H1 (cell line): ENCODE data around the gene SIX1.

ENCODE experiments used
- CBX5 ChIP-seq: fragments of 300-800, 300-1000 bp; sonication (generic); IDR thresholded peaks from 2 replicates; pipeline ENCODE4 v1.7.1; 2016; ENCODE audit warnings: antibody characterized with exemption, low read length, low read depth
- HDAC6 ChIP-seq: IDR thresholded peaks from one replicate; pipeline ENCODE4 v1.7.1; 2012; ENCODE audit warnings: low read depth, mild to moderate bottlenecking, inconsistent platforms, low read length, moderate library complexity
- JUN ChIP-seq: IDR thresholded peaks from 2 replicates; pipeline ENCODE4 v1.6.1; 2011; ENCODE audit warnings: low read depth, mild to moderate bottlenecking, improper control_type of control experiment, low read length
- JUND ChIP-seq: IDR thresholded peaks from 2 replicates; pipeline ENCODE4 v1.6.1; 2011; ENCODE audit warnings: mild to moderate bottlenecking, improper control_type of control experiment, low read length
- NRF1 ChIP-seq: IDR thresholded peaks from 2 replicates; pipeline ENCODE4 v1.6.1; 2011; ENCODE audit warnings: mild to moderate bottlenecking, low read depth, low read length, improper control_type of control experiment
- POLR2A ChIP-seq, 2 experiments: IDR thresholded peaks; 1 replicate in 1 of 2; 2 replicates in 1 of 2; pipeline ENCODE4 v1.6.1; 2011; ENCODE audit warnings: low read depth in 2 of 2, low read length in 2 of 2, mild to moderate bottlenecking in 2 of 2; ENCODE audit errors: control extremely low read depth in 1 of 2
- SP4 ChIP-seq: IDR thresholded peaks from 2 replicates; pipeline ENCODE4 v1.6.1; 2012; ENCODE audit warnings: low read length, inconsistent platforms
- TAF1 ChIP-seq: IDR thresholded peaks from 2 replicates; pipeline ENCODE4 v1.6.1; 2011; ENCODE audit warnings: mild to moderate bottlenecking, low read depth, low read length
- TF ChIP-seq, protein P1 (sequence below), 3 experiments: IDR thresholded peaks; 1 replicate in 2 of 3; 2 replicates in 1 of 3; pipeline versions ENCODE4 v1.5.1 to v1.6.1; 2011; ENCODE audit warnings: low read length in 3 of 3, mild to moderate bottlenecking in 3 of 3, inconsistent platforms in 2 of 3, low read depth in 1 of 3, moderate library complexity in 1 of 3; ENCODE audit not compliant: insufficient read depth in 1 of 3; ENCODE audit errors: control extremely low read depth in 1 of 3
- TF ChIP-seq, protein P2 (sequence below): IDR thresholded peaks from 2 replicates; pipeline ENCODE4 v1.6.1; 2012; ENCODE audit warnings: low read length, inconsistent platforms

GRCh38 chr14:60651796-60652673, 2.8 kb upstream of the SIX1 start:
- TF ChIP-seq JUN (no peak), JUND (no peak), SP4 (no peak), CBX5 (no peak), HDAC6 (no peak), POLR2A (IDR thresholded peaks at IDR 0.05; ENCODE audit: control extremely low read depth in 1 of 2, low read depth in 2 of 2, low read length in 2 of 2) (no peak), NRF1 (no peak), TAF1 (no peak)
- TF ChIP-seq, protein P1, sequence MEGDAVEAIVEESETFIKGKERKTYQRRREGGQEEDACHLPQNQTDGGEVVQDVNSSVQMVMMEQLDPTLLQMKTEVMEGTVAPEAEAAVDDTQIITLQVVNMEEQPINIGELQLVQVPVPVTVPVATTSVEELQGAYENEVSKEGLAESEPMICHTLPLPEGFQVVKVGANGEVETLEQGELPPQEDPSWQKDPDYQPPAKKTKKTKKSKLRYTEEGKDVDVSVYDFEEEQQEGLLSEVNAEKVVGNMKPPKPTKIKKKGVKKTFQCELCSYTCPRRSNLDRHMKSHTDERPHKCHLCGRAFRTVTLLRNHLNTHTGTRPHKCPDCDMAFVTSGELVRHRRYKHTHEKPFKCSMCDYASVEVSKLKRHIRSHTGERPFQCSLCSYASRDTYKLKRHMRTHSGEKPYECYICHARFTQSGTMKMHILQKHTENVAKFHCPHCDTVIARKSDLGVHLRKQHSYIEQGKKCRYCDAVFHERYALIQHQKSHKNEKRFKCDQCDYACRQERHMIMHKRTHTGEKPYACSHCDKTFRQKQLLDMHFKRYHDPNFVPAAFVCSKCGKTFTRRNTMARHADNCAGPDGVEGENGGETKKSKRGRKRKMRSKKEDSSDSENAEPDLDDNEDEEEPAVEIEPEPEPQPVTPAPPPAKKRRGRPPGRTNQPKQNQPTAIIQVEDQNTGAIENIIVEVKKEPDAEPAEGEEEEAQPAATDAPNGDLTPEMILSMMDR (IDR thresholded peaks at IDR 0.05; ENCODE audit: control extremely low read depth in 1 of 3, insufficient read depth in 1 of 3, low read depth in 1 of 3, low read length in 3 of 3), result no peak
- TF ChIP-seq, protein P2, sequence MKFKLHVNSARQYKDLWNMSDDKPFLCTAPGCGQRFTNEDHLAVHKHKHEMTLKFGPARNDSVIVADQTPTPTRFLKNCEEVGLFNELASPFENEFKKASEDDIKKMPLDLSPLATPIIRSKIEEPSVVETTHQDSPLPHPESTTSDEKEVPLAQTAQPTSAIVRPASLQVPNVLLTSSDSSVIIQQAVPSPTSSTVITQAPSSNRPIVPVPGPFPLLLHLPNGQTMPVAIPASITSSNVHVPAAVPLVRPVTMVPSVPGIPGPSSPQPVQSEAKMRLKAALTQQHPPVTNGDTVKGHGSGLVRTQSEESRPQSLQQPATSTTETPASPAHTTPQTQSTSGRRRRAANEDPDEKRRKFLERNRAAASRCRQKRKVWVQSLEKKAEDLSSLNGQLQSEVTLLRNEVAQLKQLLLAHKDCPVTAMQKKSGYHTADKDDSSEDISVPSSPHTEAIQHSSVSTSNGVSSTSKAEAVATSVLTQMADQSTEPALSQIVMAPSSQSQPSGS, result no peak
